Transverse colon (tissue), 3 donors: ENCODE measurements around the gene SYNPO2.

Source experiments
- CTCF ChIP-seq, 5 experiments: fragments of 200-600 bp in 3 of 5; fragments of 450-650 bp in 2 of 5; sonication (generic) in 3 of 5; IDR thresholded peaks; 1 replicate in 2 of 5; 2 replicates in 3 of 5; pipeline ENCODE4 v1.5.1; 2016 to 2017; ENCODE audit warnings: antibody characterized with exemption in 5 of 5, inconsistent platforms in 3 of 5, mild to moderate bottlenecking in 2 of 5, moderate library complexity in 1 of 5
- EP300 ChIP-seq: sonication (generic); formaldehyde crosslinking; IDR thresholded peaks from one replicate; pipeline ENCODE4 v1.6.1; 2017; ENCODE audit warnings: antibody characterized with exemption, low read depth
- POLR2A ChIP-seq: fragments of 450-650 bp; IDR thresholded peaks from one replicate; pipeline ENCODE4 v1.6.1; 2016; ENCODE audit warnings: antibody characterized with exemption, mild to moderate bottlenecking, moderate library complexity

- TF ChIP-seq EP300 (no peak), POLR2A (no peak), CTCF (IDR thresholded peaks at IDR 0.05) (no peak)
Observed at GRCh38 chr4:119031218-119031617, 142.6 kb downstream of the SYNPO2 start.
